MM.1S (cell line): ENCODE results near the gene PRKAR1B.

Experiments used
- DNase-seq: peaks from one replicate; pipeline ENCODE4 v3.0.0-alpha.2; 2015
- H2AFZ ChIP-seq: fragments of 300-600 bp; sonication (generic); 2 replicates; pipeline ENCODE4 v1.6.0; 2016; ENCODE audit warnings: antibody characterized with exemption, low read length
- H3F3A ChIP-seq: fragments of 300-600 bp; sonication (generic); 2 replicates; pipeline ENCODE4 v1.6.1; 2016; ENCODE audit warnings: mild to moderate bottlenecking, antibody characterized with exemption, low read length, moderate library complexity, mixed read lengths; ENCODE audit not compliant: insufficient read depth
- H3K27ac ChIP-seq: fragments of 300-600 bp; sonication (generic); 2 replicates; pipeline ENCODE4 v1.5.1; 2016; ENCODE audit warnings: mild to moderate bottlenecking, low read length
- H3K27me3 ChIP-seq: fragments of 300-600 bp; sonication (generic); replicated peaks from 2 replicates; pipeline ENCODE4 v1.6.0; 2016; ENCODE audit warnings: low read length; ENCODE audit not compliant: insufficient read depth
- H3K36me3 ChIP-seq: fragments of 300-600 bp; sonication (generic); replicated peaks from 2 replicates; pipeline ENCODE4 v1.6.1; 2016; ENCODE audit warnings: mild to moderate bottlenecking, low read length, mixed read lengths; ENCODE audit not compliant: insufficient read depth
- H3K4me1 ChIP-seq: fragments of 300-600 bp; sonication (generic); 2 replicates; pipeline ENCODE4 v1.6.1; 2016; ENCODE audit warnings: low read length, mixed read lengths
- H3K4me2 ChIP-seq: fragments of 300-600 bp; sonication (generic); 2 replicates; pipeline ENCODE4 v1.6.0; 2016; ENCODE audit warnings: low read depth, low read length
- H3K4me3 ChIP-seq: fragments of 300-600 bp; sonication (generic); 2 replicates; pipeline ENCODE4 v1.5.1; 2016; ENCODE audit warnings: low read length, mixed read lengths
- H3K79me2 ChIP-seq: fragments of 300-600 bp; sonication (generic); 2 replicates; pipeline ENCODE4 v1.6.1; 2016; ENCODE audit warnings: mixed run types, low read length, mixed read lengths
- H3K9ac ChIP-seq: fragments of 300-600 bp; sonication (generic); 2 replicates; pipeline ENCODE4 v1.6.1; 2016; ENCODE audit warnings: low read length, mixed read lengths
- H3K9me2 ChIP-seq: fragments of 300-600 bp; sonication (generic); replicated peaks from 2 replicates; pipeline ENCODE4 v1.6.1; 2016; ENCODE audit warnings: mild to moderate bottlenecking, low read length, mixed read lengths; ENCODE audit not compliant: insufficient read depth
- H3K9me3 ChIP-seq: fragments of 300-600 bp; sonication (generic); replicated peaks from 2 replicates; pipeline ENCODE4 v1.6.1; 2016; ENCODE audit warnings: mild to moderate bottlenecking, low read length, mixed read lengths; ENCODE audit not compliant: insufficient read depth
- H4K20me1 ChIP-seq: fragments of 300-600 bp; sonication (generic); 2 replicates; pipeline ENCODE4 v1.6.1; 2016; ENCODE audit warnings: mild to moderate bottlenecking, low read length, moderate library complexity, mixed read lengths; ENCODE audit not compliant: insufficient read depth
- CTCF ChIP-seq: fragments of 300-600 bp; sonication (generic); IDR thresholded peaks from 2 replicates; pipeline ENCODE4 v1.5.1; 2016; ENCODE audit warnings: antibody characterized with exemption, low read length, mixed read lengths
- EZH2 ChIP-seq: fragments of 300-600 bp; sonication (generic); optimal IDR thresholded peaks from 2 replicates; pipeline ENCODE3; 2017; ENCODE audit warnings: low read depth, mild to moderate bottlenecking, antibody characterized with exemption, low read length, mixed read lengths
- EZH2phosphoT487 ChIP-seq: fragments of 300-600 bp; sonication (generic); IDR thresholded peaks from 2 replicates; pipeline ENCODE4 v1.6.1; 2018; ENCODE audit warnings: antibody characterized with exemption, low read length

Gene PRKAR1B

GRCh38 chr7:538764-539685 lies 188.1 kb downstream of the PRKAR1B start:
- DNase-seq = no peak

GRCh38 chr7:537911-538634 lies 189.0 kb downstream of the PRKAR1B start:
- H3K9ac ChIP-seq = no peak overlapping the region
- H3K9me3 ChIP-seq = no peaks in the 10 kb centered on the region
- no peaks in the 10 kb centered on the region for H3K27me3 ChIP-seq
- H3K36me3 ChIP-seq = no peaks in the 10 kb centered on the region
- TF ChIP-seq EZH2phosphoT487 = no peak
- TF ChIP-seq EZH2 = no peak
- TF ChIP-seq CTCF = no peak
- no peak overlapping the region for H3K27ac ChIP-seq
- no peak overlapping the region for H3K4me3 ChIP-seq
- no peak overlapping the region for H2AFZ ChIP-seq
- H3K79me2 ChIP-seq = no peaks in the 10 kb centered on the region
- no peaks in the 10 kb centered on the region for H3K9me2 ChIP-seq
- H3K4me1 ChIP-seq = no peaks in the 10 kb centered on the region
- no peak overlapping the region for H3K4me2 ChIP-seq
- no peak for DNase-seq
- H4K20me1 ChIP-seq = no peaks in the 10 kb centered on the region
- no peaks in the 10 kb centered on the region for H3F3A ChIP-seq

More at GRCh38 chr7:538764-539685, 188.1 kb downstream of the PRKAR1B start:
- Histone ChIP-seq H4K20me1 (no peaks in the 10 kb centered on the region), H3K9me2 (no peaks in the 10 kb centered on the region), H3K27ac (no peak overlapping the region), H3K36me3 (no peaks in the 10 kb centered on the region), H3K4me2 (no peak overlapping the region), H3K79me2 (no peaks in the 10 kb centered on the region), H3K9me3 (no peaks in the 10 kb centered on the region), H2AFZ (no peak overlapping the region), H3K4me3 (no peak overlapping the region), H3K4me1 (no peaks in the 10 kb centered on the region), H3F3A (no peaks in the 10 kb centered on the region), H3K9ac (no peak overlapping the region), H3K27me3 (no peaks in the 10 kb centered on the region)
- no peak for TF ChIP-seq EZH2
- TF ChIP-seq CTCF = no peak
- no peak for TF ChIP-seq EZH2phosphoT487

GRCh38 chr7:536231-536630 lies 190.8 kb downstream of the PRKAR1B start:
- H4K20me1 ChIP-seq = no peaks in the 10 kb centered on the region
- no peak overlapping the region for H3K4me2 ChIP-seq
- no peaks in the 10 kb centered on the region for H3K36me3 ChIP-seq
- TF ChIP-seq EZH2phosphoT487 (no peak), CTCF (no peak)
- H2AFZ ChIP-seq = no peak overlapping the region
- no peaks in the 10 kb centered on the region for H3K9me3 ChIP-seq
- H3K4me1 ChIP-seq = no peaks in the 10 kb centered on the region
- no peaks in the 10 kb centered on the region for H3F3A ChIP-seq
- H3K4me3 ChIP-seq = no peak overlapping the region
- DNase-seq = no peak
- H3K9ac ChIP-seq = no peak overlapping the region
- H3K79me2 ChIP-seq = no peaks in the 10 kb centered on the region
- no peaks in the 10 kb centered on the region for H3K27me3 ChIP-seq
- no peaks in the 10 kb centered on the region for H3K9me2 ChIP-seq
- no peak overlapping the region for H3K27ac ChIP-seq
